MM.1S (cell line): ENCODE measurements around the gene NKX6-2.

Experiments used
- DNase-seq: peaks from one replicate; pipeline ENCODE4 v3.0.0-alpha.2; 2015
- H2AFZ ChIP-seq: fragments of 300-600 bp; sonication (generic); 2 replicates; pipeline ENCODE4 v1.6.0; 2016; ENCODE audit warnings: antibody characterized with exemption, low read length
- H3F3A ChIP-seq: fragments of 300-600 bp; sonication (generic); 2 replicates; pipeline ENCODE4 v1.6.1; 2016; ENCODE audit warnings: mild to moderate bottlenecking, antibody characterized with exemption, low read length, moderate library complexity, mixed read lengths; ENCODE audit not compliant: insufficient read depth
- H3K27ac ChIP-seq: fragments of 300-600 bp; sonication (generic); 2 replicates; pipeline ENCODE4 v1.5.1; 2016; ENCODE audit warnings: mild to moderate bottlenecking, low read length
- H3K27me3 ChIP-seq: fragments of 300-600 bp; sonication (generic); replicated peaks from 2 replicates; pipeline ENCODE4 v1.6.0; 2016; ENCODE audit warnings: low read length; ENCODE audit not compliant: insufficient read depth
- H3K36me3 ChIP-seq: fragments of 300-600 bp; sonication (generic); replicated peaks from 2 replicates; pipeline ENCODE4 v1.6.1; 2016; ENCODE audit warnings: mild to moderate bottlenecking, low read length, mixed read lengths; ENCODE audit not compliant: insufficient read depth
- H3K4me1 ChIP-seq: fragments of 300-600 bp; sonication (generic); 2 replicates; pipeline ENCODE4 v1.6.1; 2016; ENCODE audit warnings: low read length, mixed read lengths
- H3K4me2 ChIP-seq: fragments of 300-600 bp; sonication (generic); 2 replicates; pipeline ENCODE4 v1.6.0; 2016; ENCODE audit warnings: low read depth, low read length
- H3K4me3 ChIP-seq: fragments of 300-600 bp; sonication (generic); 2 replicates; pipeline ENCODE4 v1.5.1; 2016; ENCODE audit warnings: low read length, mixed read lengths
- H3K79me2 ChIP-seq: fragments of 300-600 bp; sonication (generic); 2 replicates; pipeline ENCODE4 v1.6.1; 2016; ENCODE audit warnings: mixed run types, low read length, mixed read lengths
- H3K9ac ChIP-seq: fragments of 300-600 bp; sonication (generic); 2 replicates; pipeline ENCODE4 v1.6.1; 2016; ENCODE audit warnings: low read length, mixed read lengths
- H3K9me2 ChIP-seq: fragments of 300-600 bp; sonication (generic); replicated peaks from 2 replicates; pipeline ENCODE4 v1.6.1; 2016; ENCODE audit warnings: mild to moderate bottlenecking, low read length, mixed read lengths; ENCODE audit not compliant: insufficient read depth
- H3K9me3 ChIP-seq: fragments of 300-600 bp; sonication (generic); replicated peaks from 2 replicates; pipeline ENCODE4 v1.6.1; 2016; ENCODE audit warnings: mild to moderate bottlenecking, low read length, mixed read lengths; ENCODE audit not compliant: insufficient read depth
- H4K20me1 ChIP-seq: fragments of 300-600 bp; sonication (generic); 2 replicates; pipeline ENCODE4 v1.6.1; 2016; ENCODE audit warnings: mild to moderate bottlenecking, low read length, moderate library complexity, mixed read lengths; ENCODE audit not compliant: insufficient read depth
- CTCF ChIP-seq: fragments of 300-600 bp; sonication (generic); IDR thresholded peaks from 2 replicates; pipeline ENCODE4 v1.5.1; 2016; ENCODE audit warnings: antibody characterized with exemption, low read length, mixed read lengths
- EZH2 ChIP-seq: fragments of 300-600 bp; sonication (generic); optimal IDR thresholded peaks from 2 replicates; pipeline ENCODE3; 2017; ENCODE audit warnings: low read depth, mild to moderate bottlenecking, antibody characterized with exemption, low read length, mixed read lengths
- EZH2phosphoT487 ChIP-seq: fragments of 300-600 bp; sonication (generic); IDR thresholded peaks from 2 replicates; pipeline ENCODE4 v1.6.1; 2018; ENCODE audit warnings: antibody characterized with exemption, low read length

NKX6-2 gene

GRCh38 chr10:132785723-132786475 lies at the start of gene NKX6-2:
NKX6-2 (minus strand) TSS chr10:132786147; CDS start chr10:132785948, 199 bp downstream.
- H2AFZ ChIP-seq, result no peak within 1 kb of the TSS
- no peak within 1 kb of the TSS for H3K4me2 ChIP-seq
- H3F3A ChIP-seq, result no peaks in the 10 kb centered on the region
- no peak within 1 kb of the TSS for H3K9ac ChIP-seq
- H3K9me3 ChIP-seq, result no peaks in the 10 kb centered on the region
- TF ChIP-seq CTCF, result no peak
- TF ChIP-seq EZH2phosphoT487, result no peak
- TF ChIP-seq EZH2, result no peak
- no peaks in the 10 kb centered on the region for H3K4me1 ChIP-seq
- no peaks in the 10 kb centered on the region for H4K20me1 ChIP-seq
- no peaks in the 10 kb centered on the region for H3K27me3 ChIP-seq
- no peaks in the 10 kb centered on the region for H3K36me3 ChIP-seq
- no peak within 1 kb of the TSS for H3K4me3 ChIP-seq
- DNase-seq, result no peak
- no peaks in the 10 kb centered on the region for H3K9me2 ChIP-seq
- H3K79me2 ChIP-seq, result no peaks in the 10 kb centered on the region
- H3K27ac ChIP-seq, result no peak within 1 kb of the TSS

- Histone ChIP-seq H3K9me3 (no peaks in the 10 kb centered on the region), H3F3A (no peaks in the 10 kb centered on the region), H3K36me3 (no peaks in the 10 kb centered on the region), H3K9ac (no peak overlapping the region), H3K27ac (no peak overlapping the region), H3K79me2 (no peaks in the 10 kb centered on the region), H3K9me2 (no peaks in the 10 kb centered on the region), H4K20me1 (no peaks in the 10 kb centered on the region), H2AFZ (no peak overlapping the region), H3K4me1 (no peaks in the 10 kb centered on the region), H3K4me3 (no peak overlapping the region), H3K4me2 (no peak overlapping the region), H3K27me3 (peaks cover 13% of the 10 kb centered on the region)
- no peak for DNase-seq
- TF ChIP-seq EZH2, result no peak
- TF ChIP-seq CTCF, result no peak
- TF ChIP-seq EZH2phosphoT487, result no peak
Measured at GRCh38 chr10:132834891-132835847, 49.2 kb upstream of the NKX6-2 start.

GRCh38 chr10:132834311-132834761 lies 48.4 kb upstream of the NKX6-2 start:
- no peak overlapping the region for H2AFZ ChIP-seq
- H3F3A ChIP-seq, result no peaks in the 10 kb centered on the region
- H3K27me3 ChIP-seq, result peaks cover 17% of the 10 kb centered on the region
- H4K20me1 ChIP-seq, result no peaks in the 10 kb centered on the region
- no peak overlapping the region for H3K4me3 ChIP-seq
- TF ChIP-seq CTCF (no peak), EZH2 (no peak), EZH2phosphoT487 (no peak)
- no peaks in the 10 kb centered on the region for H3K79me2 ChIP-seq
- H3K4me2 ChIP-seq, result no peak overlapping the region
- H3K36me3 ChIP-seq, result no peaks in the 10 kb centered on the region
- no peak overlapping the region for H3K9ac ChIP-seq
- H3K4me1 ChIP-seq, result no peaks in the 10 kb centered on the region
- no peak for DNase-seq
- no peaks in the 10 kb centered on the region for H3K9me2 ChIP-seq
- no peak overlapping the region for H3K27ac ChIP-seq
- no peaks in the 10 kb centered on the region for H3K9me3 ChIP-seq
